ENCODE measurements around the gene COG3. TPM values are rescaled to one million over a fixed set of nuclear protein-coding genes. Genes with fewer than 3 reads are reported as not detected.

Gene COG3
- total and polyA plus RNA-seq, 10 of the 15 experiments (the other 5 are each of a cell fraction or from before 2014, with no cell fraction given): 6.1 to 35.1 (median 22.6) TPM

GRCh38 chr13:45565331-45565730 is 100.6 kb downstream of the COG3 start:
- no peak overlapping the region for H3K27ac ChIP-seq (ENCODE audit: control insufficient read depth, insufficient read depth)
- FAIRE-seq: no peak

More at GRCh38 chr13:45565331-45565730, 100.6 kb downstream of the COG3 start:
- ATAC-seq (no peak), DNase-seq (ENCODE audit: low read depth, low spot score) (no peak)
- CTCF ChIA-PET: no interaction called here
- Histone ChIP-seq H3K36me3 (ENCODE audit: control insufficient read depth in 2 of 2, insufficient read depth in 2 of 2, low read length in 1 of 2) (no peaks in the 10 kb centered on the region), H3K27me3 (replicated peaks in 1 of 2; ENCODE audit: control insufficient read depth in 2 of 2, insufficient read depth in 2 of 2, low read length in 1 of 2) (peaks cover 0 to 2% of the 10 kb centered on the region in 2 experiments; a peak in 1 of 4 replicates), H3K4me1 (ENCODE audit: control insufficient read depth, insufficient read depth, low read length) (no peaks in the 10 kb centered on the region), H3K79me2 (ENCODE audit: control insufficient read depth, insufficient read depth, low read length) (no peaks in the 10 kb centered on the region), H3K9me3 (replicated peaks; ENCODE audit: control insufficient read depth, insufficient read depth, low read length) (no peaks in the 10 kb centered on the region; the same call in 2 of the 3 replicates), H3K4me2 (ENCODE audit: control insufficient read depth, insufficient read depth) (no peak overlapping the region), H3K9ac (ENCODE audit: control insufficient read depth, insufficient read depth, low read length) (no peak overlapping the region), H3K4me3 (no peak overlapping the region), H2AFZ (ENCODE audit: control insufficient read depth, low read depth, low read length) (no peak overlapping the region), H4K20me1 (ENCODE audit: control insufficient read depth, insufficient read depth) (no peaks in the 10 kb centered on the region)
- intact Hi-C loops (cut with micrococcal nuclease; ENCODE audit: unreplicated experiment): no loop called here
- BruUV-seq (replicated peaks): no TSS peak
- RAD21 ChIA-PET (ENCODE audit: unreplicated experiment): no interaction called here
- SMC1A ChIA-PET (ENCODE audit: uncharacterized antibody, unreplicated experiment): no interaction called here
- TF ChIP-seq KLF5 (IDR thresholded peaks at IDR 0.05; ENCODE audit: partially characterized antibody) (no peak), RUNX3 (IDR thresholded peaks at IDR 0.05; ENCODE audit: low read length) (no peak), MYC (IDR thresholded peaks at IDR 0.05; ENCODE audit: insufficient read depth, insufficient read length, insufficient replicate concordance, low read length, severe bottlenecking) (no peak), NFXL1 (IDR thresholded peaks at IDR 0.05; ENCODE audit: borderline replicate concordance) (no peak), CHD1 (IDR thresholded peaks at IDR 0.05; ENCODE audit: low read depth, low read length) (no peak), MEF2A (IDR thresholded peaks at IDR 0.05; ENCODE audit: insufficient read depth, low read depth, low read length) (no peak), CEBPB (IDR thresholded peaks at IDR 0.05; ENCODE audit: borderline replicate concordance in 1 of 2, low read depth in 2 of 2, low read length in 2 of 2) (no peak), NR2C2 (IDR thresholded peaks at IDR 0.05; ENCODE audit: borderline replicate concordance, control insufficient read depth, insufficient read length, low read depth) (no peak), FOS (IDR thresholded peaks at IDR 0.05; ENCODE audit: borderline replicate concordance, extremely low read depth, insufficient read length) (no peak), NR2C1 (IDR thresholded peaks at IDR 0.05) (no peak), SREBF1 (IDR thresholded peaks at IDR 0.05; ENCODE audit: low read length) (no peak)
- TF ChIP-seq, protein P1, sequence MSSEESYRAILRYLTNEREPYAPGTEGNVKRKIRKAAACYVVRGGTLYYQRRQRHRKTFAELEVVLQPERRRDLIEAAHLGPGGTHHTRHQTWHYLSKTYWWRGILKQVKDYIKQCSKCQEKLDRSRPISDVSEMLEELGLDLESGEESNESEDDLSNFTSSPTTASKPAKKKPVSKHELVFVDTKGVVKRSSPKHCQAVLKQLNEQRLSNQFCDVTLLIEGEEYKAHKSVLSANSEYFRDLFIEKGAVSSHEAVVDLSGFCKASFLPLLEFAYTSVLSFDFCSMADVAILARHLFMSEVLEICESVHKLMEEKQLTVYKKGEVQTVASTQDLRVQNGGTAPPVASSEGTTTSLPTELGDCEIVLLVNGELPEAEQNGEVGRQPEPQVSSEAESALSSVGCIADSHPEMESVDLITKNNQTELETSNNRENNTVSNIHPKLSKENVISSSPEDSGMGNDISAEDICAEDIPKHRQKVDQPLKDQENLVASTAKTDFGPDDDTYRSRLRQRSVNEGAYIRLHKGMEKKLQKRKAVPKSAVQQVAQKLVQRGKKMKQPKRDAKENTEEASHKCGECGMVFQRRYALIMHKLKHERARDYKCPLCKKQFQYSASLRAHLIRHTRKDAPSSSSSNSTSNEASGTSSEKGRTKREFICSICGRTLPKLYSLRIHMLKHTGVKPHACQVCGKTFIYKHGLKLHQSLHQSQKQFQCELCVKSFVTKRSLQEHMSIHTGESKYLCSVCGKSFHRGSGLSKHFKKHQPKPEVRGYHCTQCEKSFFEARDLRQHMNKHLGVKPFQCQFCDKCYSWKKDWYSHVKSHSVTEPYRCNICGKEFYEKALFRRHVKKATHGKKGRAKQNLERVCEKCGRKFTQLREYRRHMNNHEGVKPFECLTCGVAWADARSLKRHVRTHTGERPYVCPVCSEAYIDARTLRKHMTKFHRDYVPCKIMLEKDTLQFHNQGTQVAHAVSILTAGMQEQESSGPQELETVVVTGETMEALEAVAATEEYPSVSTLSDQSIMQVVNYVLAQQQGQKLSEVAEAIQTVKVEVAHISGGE (CRISPR knock-in tag; IDR thresholded peaks at IDR 0.05): no peak
- POLR2A ChIA-PET: no interaction called here
- in situ Hi-C loops (cut with MboI): no loop called here
